H9 (cell line): ENCODE measurements around the gene AADAT. TPM values are rescaled to one million over a fixed set of nuclear protein-coding genes. Genes with fewer than 3 reads are reported as not detected.

ENCODE experiments used
- DNase-seq: peaks from one replicate; pipeline ENCODE4 v3.0.0-alpha.2; 2017
- H2AFZ ChIP-seq: one replicate; pipeline ENCODE4 v1.6.1; 2013; ENCODE audit warnings: mild to moderate bottlenecking, low read length, control low read depth, moderate library complexity
- H2AK5ac ChIP-seq: 2 replicates; pipeline ENCODE4 v1.6.1; 2013; ENCODE audit warnings: low read length, control low read depth, mixed read lengths; ENCODE audit not compliant: insufficient read length
- H2BK120ac ChIP-seq: one replicate; pipeline ENCODE4 v1.6.1; 2013; ENCODE audit warnings: low read depth, mild to moderate bottlenecking, low read length, control low read depth, inconsistent platforms; ENCODE audit not compliant: poor library complexity, severe bottlenecking
- H2BK12ac ChIP-seq: 2 replicates; pipeline ENCODE4 v1.6.1; 2013; ENCODE audit warnings: low read length, control low read depth, mixed read lengths, low read depth; ENCODE audit not compliant: insufficient read length
- H2BK15ac ChIP-seq: 2 replicates; pipeline ENCODE4 v1.6.1; 2013; ENCODE audit warnings: low read depth, low read length, control low read depth
- H2BK20ac ChIP-seq: one replicate; pipeline ENCODE4 v1.6.1; 2013; ENCODE audit warnings: low read depth, mild to moderate bottlenecking, low read length, control low read depth, inconsistent platforms; ENCODE audit not compliant: poor library complexity, severe bottlenecking
- H2BK5ac ChIP-seq: 2 replicates; pipeline ENCODE4 v1.6.1; 2013; ENCODE audit warnings: low read length, control low read depth, mixed read lengths; ENCODE audit not compliant: insufficient read length
- H3K14ac ChIP-seq: 2 replicates; pipeline ENCODE4 v1.6.1; 2013; ENCODE audit warnings: low read length, control low read depth; ENCODE audit not compliant: insufficient read depth
- H3K18ac ChIP-seq: 2 replicates; pipeline ENCODE4 v1.6.1; 2013; ENCODE audit warnings: low read depth, mild to moderate bottlenecking, mixed read lengths, low read length, control low read depth; ENCODE audit not compliant: insufficient read length
- H3K23ac ChIP-seq: 2 replicates; pipeline ENCODE4 v1.6.1; 2013; ENCODE audit warnings: low read length, control low read depth, mixed read lengths, low read depth; ENCODE audit not compliant: insufficient read length
- H3K23me2 ChIP-seq: 2 replicates; pipeline ENCODE4 v1.6.1; 2013; ENCODE audit warnings: low read depth, mild to moderate bottlenecking, mixed read lengths, low read length, control low read depth; ENCODE audit not compliant: insufficient read length, poor library complexity, severe bottlenecking
- H3K27ac ChIP-seq: 2 replicates; pipeline ENCODE4 v1.5.1; 2013; ENCODE audit warnings: low read length, control low read depth, mixed read lengths, low read depth; ENCODE audit not compliant: insufficient read length
- H3K27me3 ChIP-seq: 2 replicates; pipeline ENCODE4 v1.6.1; 2013; ENCODE audit warnings: low read length, control low read depth, inconsistent platforms; ENCODE audit not compliant: insufficient read depth
- H3K4ac ChIP-seq: 2 replicates; pipeline ENCODE4 v1.6.1; 2013; ENCODE audit warnings: low read depth, mild to moderate bottlenecking, control low read depth, inconsistent platforms, low read length, moderate library complexity
- H3K4me1 ChIP-seq: 2 replicates; pipeline ENCODE4 v1.6.1; 2013; ENCODE audit warnings: low read length, control low read depth, inconsistent platforms; ENCODE audit not compliant: insufficient read depth
- H3K4me2 ChIP-seq: 2 replicates; pipeline ENCODE4 v1.6.1; 2013; ENCODE audit warnings: low read length, control low read depth, mixed read lengths; ENCODE audit not compliant: insufficient read length, insufficient read depth
- H3K56ac ChIP-seq: 2 replicates; pipeline ENCODE4 v1.6.1; 2013; ENCODE audit warnings: low read depth, mild to moderate bottlenecking, mixed read lengths, low read length, control low read depth; ENCODE audit not compliant: insufficient read length
- H3K79me1 ChIP-seq: 2 replicates; pipeline ENCODE4 v1.6.1; 2013; ENCODE audit warnings: low read depth, mild to moderate bottlenecking, moderate library complexity, low read length, control low read depth, inconsistent platforms; ENCODE audit not compliant: insufficient read depth, poor library complexity, severe bottlenecking
- H3K79me2 ChIP-seq: 2 replicates; pipeline ENCODE4 v1.6.1; 2013; ENCODE audit warnings: low read length, control low read depth, inconsistent platforms; ENCODE audit not compliant: insufficient read depth
- H3K9ac ChIP-seq: 2 replicates; pipeline ENCODE4 v1.6.1; 2013; ENCODE audit warnings: low read length, control low read depth, mixed read lengths; ENCODE audit not compliant: insufficient read length; ENCODE audit errors: extremely low read depth
- H3K9me3 ChIP-seq: one replicate; pipeline ENCODE4 v1.6.1; 2013; ENCODE audit warnings: low read depth, low read length, inconsistent platforms; ENCODE audit not compliant: control insufficient read depth
- H3T11ph ChIP-seq: one replicate; pipeline ENCODE4 v1.6.1; 2013; ENCODE audit warnings: mild to moderate bottlenecking, low read length, control low read depth, inconsistent platforms
- H4K20me1 ChIP-seq: one replicate; pipeline ENCODE4 v1.6.1; 2013; ENCODE audit not compliant: control insufficient read depth, insufficient read length, insufficient read depth
- H4K5ac ChIP-seq: 2 replicates; pipeline ENCODE4 v1.6.1; 2013; ENCODE audit warnings: low read depth, mild to moderate bottlenecking, mixed read lengths, low read length, control low read depth; ENCODE audit not compliant: insufficient read length
- H4K8ac ChIP-seq: replicated peaks from 2 replicates; pipeline ENCODE4 v1.6.1; 2013; ENCODE audit warnings: low read length, control low read depth, mixed read lengths, low read depth; ENCODE audit not compliant: insufficient read length
- H4K91ac ChIP-seq: 2 replicates; pipeline ENCODE4 v1.6.1; 2013; ENCODE audit warnings: low read depth, mild to moderate bottlenecking, moderate library complexity, mixed read lengths, low read length, control low read depth; ENCODE audit not compliant: insufficient read length
- H3K27ac Mint-ChIP-seq, 3 experiments: 2 replicates in 2 of 3; 3 replicates in 1 of 3; pipeline ENCODE4 v1.8.0; 2020 to 2021; ENCODE audit warnings: mixed read lengths in 3 of 3, mild to moderate bottlenecking in 1 of 3, moderate library complexity in 1 of 3
- H3K27me3 Mint-ChIP-seq: 2 replicates; pipeline ENCODE4 v1.8.0; 2021; ENCODE audit warnings: low read depth, mild to moderate bottlenecking, moderate library complexity, mixed read lengths
- H3K36me3 Mint-ChIP-seq, 3 experiments: 2 replicates in 2 of 3; 3 replicates in 1 of 3; pipeline ENCODE4 v1.8.0; 2020 to 2021; ENCODE audit warnings: low read depth in 3 of 3, mixed read lengths in 3 of 3; ENCODE audit not compliant: insufficient read depth in 1 of 3
- H3K4me1 Mint-ChIP-seq, 2 experiments: 2 replicates each; pipeline ENCODE4 v1.8.0; 2020; ENCODE audit warnings: mixed read lengths in 2 of 2
- H3K4me3 Mint-ChIP-seq, 2 experiments: 2 replicates in 1 of 2; 3 replicates in 1 of 2; pipeline ENCODE4 v1.8.0; 2020 to 2021; ENCODE audit warnings: mild to moderate bottlenecking in 2 of 2, mixed read lengths in 2 of 2, moderate library complexity in 1 of 2
- H3K9me3 Mint-ChIP-seq, 2 experiments: 2 replicates in 1 of 2; 3 replicates in 1 of 2; pipeline ENCODE4 v1.8.0; 2020; ENCODE audit warnings: mild to moderate bottlenecking in 2 of 2, mixed read lengths in 2 of 2, moderate library complexity in 1 of 2
- WGBS: extraction: QIAGEN DNeasy Blood & Tissue Kit; methylation state at CpG from one replicate; pipeline ENCODE4 v1.1.7; 2013; ENCODE audit warnings: missing lambda C conversion rate, low lambda C conversion rate, mixed read lengths; ENCODE audit not compliant: insufficient read length; ENCODE audit errors: extremely low coverage; 5-methylcytosine and 5-hydroxymethylcytosine counted together
- total RNA-seq: library from RNA; stranded (reverse); gene quantifications from 2 replicates; pipeline ENCODE4 v1.2.1, GENCODE V29; 2021
- TF ChIP-seq, protein P1 (sequence below): fragments of 200-600 bp; sonication (generic); conservative IDR thresholded peaks from 3 replicates; pipeline ENCODE4 v1.8.0; 2021; ENCODE audit warnings: antibody characterized with exemption, mild to moderate bottlenecking

AADAT gene
- total RNA-seq, 1 experiment from 2014 or later, result 14.1 TPM

DNA sequence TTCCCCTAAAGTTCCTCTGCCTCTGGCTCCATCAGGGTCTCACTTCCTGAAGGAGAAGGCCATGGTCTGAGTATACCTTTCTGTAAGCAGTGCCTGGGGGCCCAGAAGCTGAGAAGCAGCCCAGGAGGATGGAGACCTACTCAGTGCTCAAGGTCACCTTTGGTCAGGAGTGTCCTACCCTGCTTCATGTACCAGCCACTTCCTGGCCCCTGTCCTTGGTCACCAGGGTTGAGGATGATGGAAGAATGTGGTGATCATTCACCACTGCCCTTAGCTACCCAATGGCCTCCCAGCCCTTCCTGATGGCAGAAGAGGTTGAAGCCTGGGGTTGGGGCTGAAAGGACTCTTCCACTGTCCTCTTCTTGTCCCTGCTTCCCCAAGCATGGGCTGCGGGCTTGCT, 54.5 kb downstream of the AADAT start:
- H2AK5ac ChIP-seq, result no peak overlapping the region
- no peaks in the 10 kb centered on the region for H3K23me2 ChIP-seq
- no peaks in the 10 kb centered on the region for H3K9me3 Mint-ChIP-seq

More for the DNA sequence above, 54.5 kb downstream of the AADAT start:
- no peak overlapping the region for H4K5ac ChIP-seq
- no peak overlapping the region for H3K23ac ChIP-seq
- no peak overlapping the region for H4K8ac ChIP-seq
- H3K4me1 ChIP-seq, result no peaks in the 10 kb centered on the region
- H2AFZ ChIP-seq, result no peak overlapping the region
- H3K79me1 ChIP-seq, result no peaks in the 10 kb centered on the region
- WGBS, result no CpG with 5 or more reads among the region's 1 CpG
- DNase-seq, result no peak
- H3K18ac ChIP-seq, result no peak overlapping the region
- no peak overlapping the region for H2BK15ac ChIP-seq
- H2BK12ac ChIP-seq, result no peak overlapping the region
- H3K79me2 ChIP-seq, result no peaks in the 10 kb centered on the region
- no peaks in the 10 kb centered on the region for H3K27me3 ChIP-seq
- H3K14ac ChIP-seq, result no peak overlapping the region
- peaks cover 5 to 7% of the 10 kb centered on the region in 2 experiments; a peak in 3 of 4 replicates for H3K4me1 Mint-ChIP-seq
- no peaks in the 10 kb centered on the region for H3K36me3 Mint-ChIP-seq
- H3K4ac ChIP-seq, result no peak overlapping the region
- H3K9me3 ChIP-seq, result no peaks in the 10 kb centered on the region
- no peak overlapping the region for H3K9ac ChIP-seq
- H3K4me3 Mint-ChIP-seq, result no peak overlapping the region
- H3K27ac ChIP-seq, result no peak overlapping the region
- H2BK5ac ChIP-seq, result no peak overlapping the region
- no peak overlapping the region for H2BK20ac ChIP-seq
- H3K56ac ChIP-seq, result no peak overlapping the region
- no peaks in the 10 kb centered on the region for H4K20me1 ChIP-seq
- H3K27ac Mint-ChIP-seq, result no peak overlapping the region
- H3K4me2 ChIP-seq, result no peak overlapping the region
- TF ChIP-seq, protein P1, sequence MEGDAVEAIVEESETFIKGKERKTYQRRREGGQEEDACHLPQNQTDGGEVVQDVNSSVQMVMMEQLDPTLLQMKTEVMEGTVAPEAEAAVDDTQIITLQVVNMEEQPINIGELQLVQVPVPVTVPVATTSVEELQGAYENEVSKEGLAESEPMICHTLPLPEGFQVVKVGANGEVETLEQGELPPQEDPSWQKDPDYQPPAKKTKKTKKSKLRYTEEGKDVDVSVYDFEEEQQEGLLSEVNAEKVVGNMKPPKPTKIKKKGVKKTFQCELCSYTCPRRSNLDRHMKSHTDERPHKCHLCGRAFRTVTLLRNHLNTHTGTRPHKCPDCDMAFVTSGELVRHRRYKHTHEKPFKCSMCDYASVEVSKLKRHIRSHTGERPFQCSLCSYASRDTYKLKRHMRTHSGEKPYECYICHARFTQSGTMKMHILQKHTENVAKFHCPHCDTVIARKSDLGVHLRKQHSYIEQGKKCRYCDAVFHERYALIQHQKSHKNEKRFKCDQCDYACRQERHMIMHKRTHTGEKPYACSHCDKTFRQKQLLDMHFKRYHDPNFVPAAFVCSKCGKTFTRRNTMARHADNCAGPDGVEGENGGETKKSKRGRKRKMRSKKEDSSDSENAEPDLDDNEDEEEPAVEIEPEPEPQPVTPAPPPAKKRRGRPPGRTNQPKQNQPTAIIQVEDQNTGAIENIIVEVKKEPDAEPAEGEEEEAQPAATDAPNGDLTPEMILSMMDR, result no peak
- H4K91ac ChIP-seq, result no peak overlapping the region
- H2BK120ac ChIP-seq, result no peak overlapping the region
- H3K27me3 Mint-ChIP-seq, result peaks cover 2% of the 10 kb centered on the region; the same call in 1 of the 2 replicates
- no peak overlapping the region for H3T11ph ChIP-seq
